ENCODE results near the gene IL34. TPM values are rescaled to one million over a fixed set of nuclear protein-coding genes. Genes with fewer than 3 reads are reported as not detected.

Gene IL34
- total and polyA plus RNA-seq, 9 donors: 0.88 to 4.0 (median 1.8) TPM

DNA sequence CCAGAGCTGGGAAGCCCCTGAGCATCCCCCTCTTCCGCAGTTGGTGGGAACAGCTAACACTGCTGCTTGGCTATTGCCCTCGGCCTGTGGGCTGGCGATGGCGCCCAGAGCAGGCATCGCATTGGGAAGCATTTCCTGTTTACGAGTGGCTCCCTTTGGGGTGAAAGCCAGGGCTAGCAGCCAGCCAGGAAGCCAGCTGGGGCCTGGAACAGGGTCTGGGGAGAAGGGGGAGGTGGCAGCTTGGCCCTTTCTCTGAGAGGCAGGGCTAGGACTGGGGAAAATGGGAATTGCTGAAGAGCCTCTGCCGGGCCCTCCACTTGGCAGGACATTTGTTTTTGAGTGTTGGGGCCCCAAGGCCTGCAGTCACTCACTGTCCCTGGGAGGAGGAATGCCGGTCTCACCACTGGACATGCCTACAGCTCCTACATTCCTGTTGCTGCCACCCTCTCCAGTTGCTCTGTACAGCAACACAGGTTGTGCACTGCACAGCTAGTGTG, 41.9 kb downstream of the IL34 start:
- TF ChIP-seq, protein P1, sequence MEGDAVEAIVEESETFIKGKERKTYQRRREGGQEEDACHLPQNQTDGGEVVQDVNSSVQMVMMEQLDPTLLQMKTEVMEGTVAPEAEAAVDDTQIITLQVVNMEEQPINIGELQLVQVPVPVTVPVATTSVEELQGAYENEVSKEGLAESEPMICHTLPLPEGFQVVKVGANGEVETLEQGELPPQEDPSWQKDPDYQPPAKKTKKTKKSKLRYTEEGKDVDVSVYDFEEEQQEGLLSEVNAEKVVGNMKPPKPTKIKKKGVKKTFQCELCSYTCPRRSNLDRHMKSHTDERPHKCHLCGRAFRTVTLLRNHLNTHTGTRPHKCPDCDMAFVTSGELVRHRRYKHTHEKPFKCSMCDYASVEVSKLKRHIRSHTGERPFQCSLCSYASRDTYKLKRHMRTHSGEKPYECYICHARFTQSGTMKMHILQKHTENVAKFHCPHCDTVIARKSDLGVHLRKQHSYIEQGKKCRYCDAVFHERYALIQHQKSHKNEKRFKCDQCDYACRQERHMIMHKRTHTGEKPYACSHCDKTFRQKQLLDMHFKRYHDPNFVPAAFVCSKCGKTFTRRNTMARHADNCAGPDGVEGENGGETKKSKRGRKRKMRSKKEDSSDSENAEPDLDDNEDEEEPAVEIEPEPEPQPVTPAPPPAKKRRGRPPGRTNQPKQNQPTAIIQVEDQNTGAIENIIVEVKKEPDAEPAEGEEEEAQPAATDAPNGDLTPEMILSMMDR (IDR thresholded peaks at IDR 0.05): no peak
- TF ChIP-seq POLR2A (IDR thresholded peaks at IDR 0.05): no peak
- no peak for TF ChIP-seq EP300 (IDR thresholded peaks at IDR 0.05)
- 13 to 27% (median 25%) methylated on average over 8 of the region's 8 CpGs for WGBS, 3 donors
- no peak overlapping the region for H3K4me3 ChIP-seq
- intact Hi-C loops (cut with DNase I): loop anchor here in 1 of 4 donors (10.0 kb wide), 1 partner anchor 667 kb away; the partner anchor contains the start of gene CALB2
- H3K27ac ChIP-seq: peak overlapping the region; percentile 62 to 79
- H3K36me3 ChIP-seq: no peaks in the 10 kb centered on the region
- H3K27me3 ChIP-seq: no peaks in the 10 kb centered on the region
- peaks cover 64% of the 10 kb centered on the region for H3K4me1 ChIP-seq (ENCODE audit: insufficient read depth)
- peak; percentile 80 to 90 (median 87) for DNase-seq
- H3K9me3 ChIP-seq: no peaks in the 10 kb centered on the region

DNA sequence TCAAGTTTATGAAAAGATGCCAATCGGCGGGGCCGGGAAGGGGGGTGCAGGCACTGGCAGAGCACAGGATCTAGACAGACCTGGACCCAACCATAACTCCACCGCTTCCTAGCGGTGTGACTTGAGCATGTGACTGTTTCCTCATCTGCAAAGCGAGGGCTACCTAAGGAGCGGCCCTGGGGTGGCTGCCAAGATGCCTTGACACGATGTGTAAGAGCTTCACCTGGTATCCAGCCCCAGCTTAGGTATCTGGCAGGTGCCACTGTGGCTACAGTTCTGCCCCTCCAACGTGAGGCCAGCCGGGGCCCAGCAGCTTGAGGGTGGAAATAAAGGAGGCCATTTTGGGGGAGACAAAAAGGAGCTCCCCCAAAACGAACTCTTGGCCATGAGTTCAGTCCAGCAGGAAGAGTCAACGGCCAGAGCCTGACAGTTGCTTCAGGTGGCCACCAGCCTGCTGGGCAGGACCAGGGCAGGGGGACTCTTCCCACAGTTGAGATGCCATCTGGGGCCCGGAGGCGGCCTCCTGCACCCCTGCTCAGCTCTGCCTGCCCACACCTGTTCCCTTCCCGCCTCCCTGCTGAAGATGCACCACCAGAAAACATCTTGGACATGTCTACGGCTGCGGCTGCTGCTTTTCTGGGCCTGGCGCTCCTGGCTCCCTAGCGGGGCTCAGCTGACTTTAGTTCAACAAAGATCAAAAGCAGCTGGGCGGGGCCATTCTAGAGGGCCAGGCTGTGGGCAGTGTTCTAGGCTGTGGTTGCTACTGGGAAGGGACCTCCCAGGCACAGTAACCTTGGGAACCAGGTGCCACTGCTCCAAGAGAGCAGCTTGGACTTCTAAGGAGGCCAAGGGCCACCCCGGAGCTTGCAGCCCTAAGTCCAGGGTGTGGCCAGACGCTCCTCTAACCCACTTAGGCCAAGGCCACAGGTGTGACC, 42.9 kb downstream of the IL34 start:
- H3K9me3 ChIP-seq: no peaks in the 10 kb centered on the region
- peak overlapping the region; percentile 62 to 79 for H3K27ac ChIP-seq
- peaks cover 68% of the 10 kb centered on the region for H3K4me1 ChIP-seq (ENCODE audit: insufficient read depth)
- TF ChIP-seq, protein P1 (IDR thresholded peaks at IDR 0.05): no peak
- no peak for TF ChIP-seq EP300 (IDR thresholded peaks at IDR 0.05)
- no peak for TF ChIP-seq POLR2A (IDR thresholded peaks at IDR 0.05)
- intact Hi-C loops (cut with DNase I): loop anchor here in 1 of 4 donors (10.0 kb wide), 1 partner anchor 665 kb away; the partner anchor contains the start of gene CALB2
- no peaks in the 10 kb centered on the region for H3K36me3 ChIP-seq
- DNase-seq: peak in 3 of 5 donors; percentile 45 to 53 (median 52)
- 86 to 94% (median 90%) methylated on average over 22 of the region's 22 CpGs for WGBS, 3 donors
- no peaks in the 10 kb centered on the region for H3K27me3 ChIP-seq
- H3K4me3 ChIP-seq: no peak overlapping the region

DNA sequence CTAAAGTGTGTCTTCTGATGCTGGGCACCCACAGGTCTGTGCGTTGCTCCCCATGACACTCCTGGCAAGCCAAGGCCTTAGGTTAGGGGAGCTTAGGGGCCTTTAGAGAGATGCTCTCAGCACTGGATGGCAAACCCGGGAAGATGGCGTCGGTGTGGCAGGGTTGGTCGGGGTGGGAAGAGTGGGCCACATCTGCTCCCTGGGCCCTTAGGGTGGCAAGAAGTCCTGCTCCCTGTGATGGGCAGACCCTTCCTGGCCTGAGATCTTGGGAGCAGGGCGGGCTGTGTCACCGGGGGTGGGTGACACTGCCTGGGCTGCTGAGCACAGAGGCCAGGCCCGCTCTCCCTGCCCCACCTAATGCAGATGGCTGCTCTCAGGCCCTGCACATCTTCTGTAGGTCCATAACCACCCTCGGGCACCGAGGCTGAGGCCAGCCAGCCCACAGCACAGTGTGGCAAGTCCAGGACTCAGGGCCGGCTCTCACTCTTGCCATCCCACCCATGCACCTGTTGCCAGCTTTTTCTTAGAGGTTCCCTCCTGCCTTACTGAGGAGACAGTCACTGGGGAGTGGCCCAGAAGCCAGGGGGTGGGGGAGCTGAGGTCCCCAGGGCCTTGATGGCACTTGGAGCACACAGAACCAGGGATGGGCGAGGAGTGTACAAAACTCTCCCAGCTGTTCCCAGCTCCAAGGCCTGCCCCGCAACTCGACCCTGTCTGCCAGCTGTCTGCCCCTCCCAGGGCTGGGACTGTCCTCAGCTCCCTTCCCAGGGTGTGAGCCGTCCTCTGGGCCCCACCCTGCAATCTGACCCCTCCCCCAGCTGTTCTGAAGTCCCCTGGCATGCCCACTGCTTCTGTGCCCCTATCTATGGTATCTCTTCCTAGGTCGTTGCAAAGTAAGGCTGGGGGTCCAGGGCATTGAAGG, 43.9 kb downstream of the IL34 start:
- H3K36me3 ChIP-seq: no peaks in the 10 kb centered on the region
- DNase-seq: peak in 2 of 5 donors; percentile 38 to 47
- H3K27me3 ChIP-seq: no peaks in the 10 kb centered on the region
- intact Hi-C loops (cut with DNase I): loop anchor here in 1 of 4 donors (10.0 kb wide), 1 partner anchor 665 kb away; the partner anchor contains the start of gene CALB2
- H3K9me3 ChIP-seq: no peaks in the 10 kb centered on the region
- H3K4me3 ChIP-seq: no peak overlapping the region
- H3K27ac ChIP-seq: peak overlapping the region in 1 of 2 donors; percentile 79
- TF ChIP-seq EP300 (IDR thresholded peaks at IDR 0.05): no peak
- no peak for TF ChIP-seq POLR2A (IDR thresholded peaks at IDR 0.05)
- peaks cover 70% of the 10 kb centered on the region for H3K4me1 ChIP-seq (ENCODE audit: insufficient read depth)
- WGBS, 3 donors: 82 to 88% (median 84%) methylated on average over 16 of the region's 16 CpGs

DNA sequence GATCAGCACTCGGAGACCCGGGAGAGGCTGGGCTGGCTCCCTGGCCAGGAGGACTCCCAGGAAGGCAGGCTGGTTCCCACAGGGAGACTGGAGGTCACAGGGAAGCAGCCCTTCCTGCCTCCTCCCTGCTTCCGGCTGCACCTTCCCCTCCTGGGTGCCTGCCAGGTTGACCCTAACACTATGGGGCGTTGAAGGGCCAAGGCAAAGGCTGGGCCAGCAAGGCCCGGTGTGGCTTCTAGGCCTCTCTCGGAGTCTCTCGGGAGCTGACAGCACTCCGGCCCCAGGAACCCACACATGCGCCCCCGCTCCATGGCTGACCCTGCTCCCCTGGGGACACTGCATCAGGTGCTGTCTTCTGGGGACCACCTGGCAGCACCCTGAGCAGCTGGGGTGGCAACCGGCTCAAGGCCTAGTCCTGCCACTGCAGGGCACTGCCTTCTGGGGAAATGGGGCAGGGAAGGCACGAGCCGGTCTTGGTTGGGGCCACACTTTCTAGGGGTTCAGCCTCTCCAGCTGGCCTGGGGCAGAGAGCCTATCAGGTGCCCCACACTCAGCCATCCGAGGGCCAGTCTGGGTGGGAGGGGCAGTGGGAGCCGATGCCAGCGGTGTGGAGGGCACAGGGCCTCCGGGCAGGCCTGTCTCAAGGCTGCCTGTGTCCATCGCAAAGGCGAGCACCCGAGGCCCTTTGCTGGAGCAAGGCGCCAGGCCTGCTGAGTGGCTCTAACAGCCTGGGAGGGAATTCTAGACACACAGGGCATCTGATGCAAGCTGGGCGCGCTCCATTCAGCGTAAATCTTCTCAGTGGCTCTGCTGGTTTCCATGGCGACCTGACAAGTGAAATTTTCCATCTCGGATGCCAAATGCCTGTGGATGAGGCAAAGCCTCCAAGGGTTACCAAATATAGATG, 45.1 kb downstream of the IL34 start:
- WGBS, 3 donors: 55 to 71% (median 67%) methylated on average over 26 of the region's 26 CpGs
- H3K27me3 ChIP-seq: no peaks in the 10 kb centered on the region
- DNase-seq: peak; percentile 73 to 91 (median 82)
- peak overlapping the region; percentile 79 to 86 for H3K27ac ChIP-seq
- H3K9me3 ChIP-seq: no peaks in the 10 kb centered on the region
- TF ChIP-seq POLR2A (IDR thresholded peaks at IDR 0.05): no peak
- TF ChIP-seq EP300 (IDR thresholded peaks at IDR 0.05): peak; percentile 59
- no peak overlapping the region for H3K4me3 ChIP-seq
- peaks cover 73% of the 10 kb centered on the region for H3K4me1 ChIP-seq (ENCODE audit: insufficient read depth)
- intact Hi-C loops (cut with DNase I): no loop called here
- no peaks in the 10 kb centered on the region for H3K36me3 ChIP-seq
